AG08396 (cell line): ENCODE data around the gene MLXIP.
A peak's percentile ranks its signal among the peaks of the same experiment; 100 is the strongest.
"Not testable (repeated sequence)": the region's sequence is repeated elsewhere in the genome, so short reads cannot be mapped to it uniquely, and the experiment has no call there.

Source experiments
- DNase-seq: peaks from one replicate; pipeline ENCODE4 v3.0.0; 2012; ENCODE audit warnings: low spot score, mixed read lengths

Gene MLXIP

GRCh38 chr12:122052285-122052684 lies 26.3 kb upstream of the MLXIP start:
- no peak for DNase-seq

GRCh38 chr12:122054842-122055520 lies 23.6 kb upstream of the MLXIP start:
- no peak for DNase-seq

GRCh38 chr12:122056406-122056805 lies 22.1 kb upstream of the MLXIP start:
- DNase-seq: not testable (repeated sequence)

- no peak for DNase-seq
These were observed 21.4 kb upstream of the MLXIP start for GRCh38 chr12:122057007-122057735.

GRCh38 chr12:122057769-122058168 lies 20.8 kb upstream of the MLXIP start:
- DNase-seq: no peak

- DNase-seq: no peak
These were observed 19.9 kb upstream of the MLXIP start for GRCh38 chr12:122058549-122059149.

GRCh38 chr12:122059203-122059960 lies 19.2 kb upstream of the MLXIP start:
- DNase-seq: no peak

GRCh38 chr12:122060081-122060501 lies 18.5 kb upstream of the MLXIP start:
- no peak for DNase-seq

GRCh38 chr12:122061253-122061652 lies 17.3 kb upstream of the MLXIP start:
- DNase-seq: no peak

GRCh38 chr12:122062832-122063693 lies 15.5 kb upstream of the MLXIP start:
- DNase-seq: peak; percentile 60

- DNase-seq: no peak
These were observed 14.9 kb upstream of the MLXIP start for GRCh38 chr12:122063694-122064024.

- DNase-seq: peak; percentile 91
These were observed 14.4 kb upstream of the MLXIP start for GRCh38 chr12:122064025-122064777.

- peak; percentile 73 for DNase-seq
These were observed 13.6 kb upstream of the MLXIP start for GRCh38 chr12:122064780-122065588.

- DNase-seq: no peak
These were observed 11.0 kb upstream of the MLXIP start for GRCh38 chr12:122067548-122067947.

GRCh38 chr12:122067966-122068365 lies 10.6 kb upstream of the MLXIP start:
- peak; percentile 76 for DNase-seq

GRCh38 chr12:122072031-122072970 lies 6.3 kb upstream of the MLXIP start:
- DNase-seq: peak; percentile 77

GRCh38 chr12:122073815-122074214 lies 4.7 kb upstream of the MLXIP start:
- DNase-seq: no peak

- no peak for DNase-seq
These were observed 1.6 kb upstream of the MLXIP start for GRCh38 chr12:122076743-122077495.
